DMS153 treated with DMSO at 0.1 percent for 48 hours (cell line): ENCODE data around the gene H3-3A.
"Not testable (repeated sequence)": the region's sequence is repeated elsewhere in the genome, so short reads cannot be mapped to it uniquely, and the experiment has no call there.

Source experiments
- DNase-seq: peaks from one replicate; lab custom pipeline; 2025; ENCODE audit not compliant: unreplicated experiment; lab: John Stamatoyannopoulos, UW

The H3-3A gene

GRCh38 chr1:226083302-226084101 lies 21.0 kb downstream of the H3-3A start:
- peak; percentile 67 for DNase-seq

- no peak for DNase-seq
These were observed 23.3 kb downstream of the H3-3A start for GRCh38 chr1:226085675-226086285.

- DNase-seq = no peak
These were observed 24.3 kb downstream of the H3-3A start for GRCh38 chr1:226086776-226087175.

- DNase-seq = no peak
These were observed 28.9 kb downstream of the H3-3A start for GRCh38 chr1:226091461-226091860.

GRCh38 chr1:226092048-226092820 lies 29.7 kb downstream of the H3-3A start:
- DNase-seq = not testable (repeated sequence)

GRCh38 chr1:226092965-226093364 lies 30.4 kb downstream of the H3-3A start:
- no peak for DNase-seq

- DNase-seq = no peak
These were observed 31.1 kb downstream of the H3-3A start for GRCh38 chr1:226093621-226094020.

GRCh38 chr1:226094451-226094850 lies 31.9 kb downstream of the H3-3A start:
- no peak for DNase-seq

- DNase-seq = no peak
These were observed 32.8 kb downstream of the H3-3A start for GRCh38 chr1:226095286-226095685.

GRCh38 chr1:226097866-226098625 lies 35.5 kb downstream of the H3-3A start:
- DNase-seq = no peak

GRCh38 chr1:226098870-226099835 lies 36.6 kb downstream of the H3-3A start:
- no peak for DNase-seq

GRCh38 chr1:226100436-226101391 lies 38.2 kb downstream of the H3-3A start:
- DNase-seq = no peak

- DNase-seq = no peak
These were observed 42.2 kb downstream of the H3-3A start for GRCh38 chr1:226104671-226105121.

- DNase-seq = no peak
These were observed 45.2 kb downstream of the H3-3A start for GRCh38 chr1:226107471-226108460.

GRCh38 chr1:226108935-226109828 lies 46.7 kb downstream of the H3-3A start:
- no peak for DNase-seq

- DNase-seq = peak; percentile 88
These were observed 47.3 kb downstream of the H3-3A start for GRCh38 chr1:226109829-226110248.
